Stimulated activated CD4-positive, alpha-beta T cell treated with anti-CD3 and anti-CD28 coated beads, Interleukin-15, amount 100 ng/mL, for 1 hour (primary cell): ENCODE data around the gene JMJD7.

Experiments used
- DNase-seq, 2 donors: peaks; one replicate each; pipeline ENCODE4 v3.0.0-alpha.2; 2020; ENCODE audit warnings: low read depth in 1 of 2, low spot score in 1 of 2

Gene JMJD7

DNA sequence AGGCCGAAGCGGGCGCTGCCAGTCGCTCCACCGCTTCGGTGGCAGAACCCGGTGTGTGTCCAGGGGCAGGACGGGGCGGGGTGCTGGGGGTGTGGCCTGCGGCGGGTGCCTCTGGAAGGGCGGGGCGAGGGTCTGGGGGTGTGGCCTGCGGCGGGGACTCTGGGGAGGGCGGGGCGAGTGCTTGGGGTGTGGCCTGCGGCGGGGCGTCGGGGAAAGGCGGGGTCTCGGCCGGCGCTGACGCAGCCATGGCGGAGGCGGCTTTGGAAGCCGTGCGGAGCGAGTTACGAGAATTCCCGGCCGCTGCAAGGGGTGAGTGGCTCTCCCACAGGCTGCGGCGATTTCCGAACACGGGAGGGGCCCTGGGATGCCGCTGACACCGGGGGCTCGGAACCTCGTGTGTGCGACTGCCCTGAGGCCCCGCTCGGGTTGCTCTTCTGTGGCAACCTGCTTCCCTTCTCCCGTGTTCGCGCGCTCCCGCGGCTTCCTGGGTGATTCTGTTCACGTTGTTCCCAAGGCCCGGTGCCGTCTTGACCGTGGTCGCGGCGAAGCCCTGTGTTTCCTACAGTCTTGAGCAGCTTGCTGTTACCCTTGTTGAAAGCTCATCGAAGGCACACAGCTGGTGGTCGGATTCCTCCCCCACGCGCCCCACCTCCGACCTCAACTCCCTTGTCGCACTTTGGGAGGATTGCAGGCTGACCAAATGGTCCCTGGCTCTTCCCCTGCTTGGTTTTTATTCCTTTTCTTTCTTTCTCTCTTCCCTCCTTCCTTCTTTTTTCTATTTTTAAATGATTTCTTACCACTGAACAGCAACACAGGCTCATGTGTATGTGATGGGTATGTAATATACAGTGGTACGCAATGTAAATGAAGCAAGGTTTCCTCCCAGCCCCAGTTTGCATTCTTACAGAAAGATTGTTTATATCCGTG lies at the start of gene JMJD7:
Gene JMJD7, plus strand, starts transcription at position 213 of the 927 bp plus-strand sequence. Its CDS starts 33 bp downstream, at position 246.
- DNase-seq: peak; percentile 88 to 98

DNA sequence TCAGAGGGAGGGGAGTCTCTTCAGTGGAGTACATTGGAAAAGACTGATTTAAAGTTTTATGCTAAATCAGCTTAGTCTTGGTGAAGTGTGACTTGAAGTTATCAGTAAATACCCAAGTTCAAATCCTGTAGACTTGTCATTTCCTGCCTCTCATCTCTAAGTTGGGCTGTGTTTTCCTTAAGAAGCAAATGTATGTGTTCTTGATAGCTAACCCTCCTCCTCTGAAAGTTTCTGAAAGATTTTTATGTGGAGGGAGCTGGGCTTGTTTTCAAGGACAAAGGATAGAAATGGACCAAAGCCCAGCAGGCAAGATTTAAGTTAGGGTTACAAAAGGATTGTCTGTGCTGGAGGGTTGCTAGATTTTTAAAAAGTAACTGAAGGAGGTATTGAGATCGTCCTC lies 49.4 kb upstream of the JMJD7 start:
- no peak for DNase-seq

- no peak for DNase-seq
Measured at GRCh38 chr15:41779662-41780157, 48.2 kb upstream of the JMJD7 start.

DNA sequence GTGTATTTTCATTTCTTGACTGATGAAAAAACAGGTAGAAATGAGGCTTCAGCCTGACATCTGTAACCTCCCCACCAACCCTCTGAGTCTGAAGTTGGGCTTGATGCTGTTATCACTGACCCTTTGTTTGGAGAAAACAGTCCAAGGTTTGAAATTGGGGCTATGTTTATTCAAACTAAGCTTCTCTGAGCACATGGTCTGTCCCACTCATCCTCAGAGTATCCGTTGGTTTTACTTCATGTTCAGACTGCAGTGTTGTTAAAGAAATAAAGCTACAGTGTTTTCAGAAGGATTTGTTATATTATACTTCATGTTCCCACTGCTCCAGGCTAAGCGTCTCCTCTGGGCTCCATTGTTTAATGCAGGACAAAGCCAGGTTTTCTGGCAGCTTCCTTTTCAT lies 47.6 kb upstream of the JMJD7 start:
- DNase-seq: no peak

- DNase-seq: no peak
Measured at GRCh38 chr15:41780727-41781126, 47.2 kb upstream of the JMJD7 start.

DNA sequence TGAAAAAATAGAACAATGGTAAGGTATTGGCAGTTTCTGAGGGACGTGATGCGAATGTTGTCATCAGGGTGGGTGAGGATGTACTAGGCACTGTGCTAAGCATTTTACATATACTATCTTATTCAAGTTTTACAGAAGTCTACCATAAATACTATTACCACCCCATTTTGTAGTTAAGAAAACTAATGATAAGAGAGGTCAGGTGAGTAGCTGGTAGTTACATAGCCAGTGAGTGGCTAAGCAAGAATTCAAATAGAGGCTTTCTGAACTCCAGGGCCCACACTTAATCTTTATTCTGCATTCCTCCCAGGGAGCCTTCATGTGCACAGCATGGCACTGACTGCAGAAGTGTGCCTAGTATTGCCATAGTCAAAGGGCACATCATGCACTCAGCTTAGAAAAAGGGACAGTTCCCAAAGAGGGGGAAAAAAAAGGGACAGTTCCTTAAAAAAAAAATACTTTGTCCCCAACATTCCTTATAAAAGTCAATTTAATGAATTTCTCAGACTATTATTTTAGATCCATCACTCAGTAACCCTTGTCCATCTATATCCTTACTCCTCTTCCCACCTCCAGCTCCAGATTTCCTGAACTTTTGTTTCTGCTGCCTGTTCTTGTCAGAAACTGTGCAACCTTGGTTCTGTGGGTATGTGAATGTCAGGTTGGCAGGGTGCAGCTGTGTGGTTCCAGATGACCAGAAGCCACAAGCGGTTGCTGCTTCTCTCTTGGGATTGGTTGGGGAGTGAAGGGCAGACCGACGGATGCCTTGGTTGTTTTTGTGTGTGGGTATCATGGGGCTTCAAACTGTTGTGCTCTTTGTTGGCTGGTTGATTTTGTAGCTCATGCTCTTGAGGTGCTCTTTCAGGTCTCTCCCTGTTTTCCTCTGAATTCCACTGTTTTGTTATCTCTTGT lies 45.3 kb upstream of the JMJD7 start:
- DNase-seq: no peak

- no peak for DNase-seq
Measured at GRCh38 chr15:41783296-41783695, 44.6 kb upstream of the JMJD7 start.

- no peak for DNase-seq
Measured at GRCh38 chr15:41788262-41788661, 39.6 kb upstream of the JMJD7 start.

GRCh38 chr15:41789236-41789635 lies 38.7 kb upstream of the JMJD7 start:
- DNase-seq: no peak

DNA sequence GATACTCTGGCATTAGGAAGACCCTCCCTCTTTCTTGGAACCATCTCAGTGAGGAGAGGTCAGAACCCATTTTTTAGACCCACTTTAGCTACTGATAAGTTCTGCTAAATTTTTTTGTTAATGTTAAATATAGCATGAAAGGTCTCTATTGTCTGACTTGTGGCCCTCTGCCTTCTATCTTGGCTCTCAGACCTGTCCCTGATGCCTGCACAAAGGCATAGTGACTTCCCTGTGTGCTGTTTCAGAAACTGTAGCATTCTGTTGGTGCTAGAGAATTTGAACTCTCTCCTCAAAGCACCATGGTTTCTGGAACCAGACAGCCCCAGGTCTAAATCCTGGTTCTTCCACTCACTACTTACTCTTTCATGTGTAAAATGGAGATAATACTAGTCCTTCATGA lies 38.2 kb upstream of the JMJD7 start:
- DNase-seq: no peak

DNA sequence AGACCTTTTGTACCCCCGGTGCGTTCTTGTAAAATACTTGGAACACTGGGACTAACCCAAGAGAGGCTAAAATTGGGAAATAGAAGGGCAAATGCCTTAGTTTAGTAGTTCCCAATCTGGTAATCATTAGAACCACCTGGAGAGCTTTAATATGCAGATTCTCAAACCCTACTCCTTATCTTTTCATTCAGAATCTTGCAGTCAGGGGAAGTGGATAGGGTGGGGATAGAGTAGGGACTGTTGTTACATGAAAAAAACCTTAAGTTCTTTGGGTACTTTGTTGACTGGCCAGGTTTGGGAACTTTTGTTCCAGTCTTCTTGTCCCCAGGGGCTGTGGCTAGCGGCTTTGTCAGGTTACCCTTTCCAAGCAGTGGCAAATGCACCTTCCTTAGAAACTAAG lies 37.7 kb upstream of the JMJD7 start:
- DNase-seq: no peak

DNA sequence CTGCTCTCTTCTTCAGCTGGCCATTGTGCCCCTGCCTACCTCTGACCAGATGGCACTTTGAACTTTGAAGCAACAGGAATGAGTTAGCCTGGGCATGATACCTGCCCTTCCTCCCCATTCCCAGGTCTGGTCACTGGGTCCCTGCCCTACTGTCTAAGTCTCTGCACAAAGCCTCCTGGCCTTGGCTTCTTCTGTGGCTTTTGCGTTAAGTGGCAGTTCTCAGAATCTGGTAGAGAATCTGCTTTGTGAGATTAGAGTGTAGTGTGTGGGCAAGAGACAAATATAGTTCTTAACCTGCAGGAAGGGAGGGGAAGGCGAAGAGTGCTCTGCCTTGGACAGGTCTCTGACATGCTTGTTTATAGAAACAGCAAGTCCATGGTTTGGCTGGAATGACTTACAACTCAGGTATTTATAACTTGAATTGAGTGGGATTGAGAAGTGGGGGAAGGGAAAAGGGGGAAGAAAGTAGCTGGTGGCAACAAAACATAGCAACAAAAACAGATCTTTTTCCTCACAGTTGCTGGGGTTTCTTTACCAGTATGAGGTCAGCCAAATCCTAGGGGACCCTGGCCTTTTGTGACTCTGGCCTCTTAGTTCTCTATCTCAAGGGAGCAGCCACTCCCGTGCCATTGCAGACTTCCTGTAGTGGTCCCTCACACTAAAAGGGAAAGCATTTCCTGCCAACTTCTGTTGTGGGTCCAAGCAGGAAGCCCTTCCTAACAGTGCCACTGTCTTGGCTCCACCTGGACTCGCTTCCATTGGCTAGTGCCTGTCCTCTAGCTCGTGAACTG lies 36.9 kb upstream of the JMJD7 start:
- no peak for DNase-seq

DNA sequence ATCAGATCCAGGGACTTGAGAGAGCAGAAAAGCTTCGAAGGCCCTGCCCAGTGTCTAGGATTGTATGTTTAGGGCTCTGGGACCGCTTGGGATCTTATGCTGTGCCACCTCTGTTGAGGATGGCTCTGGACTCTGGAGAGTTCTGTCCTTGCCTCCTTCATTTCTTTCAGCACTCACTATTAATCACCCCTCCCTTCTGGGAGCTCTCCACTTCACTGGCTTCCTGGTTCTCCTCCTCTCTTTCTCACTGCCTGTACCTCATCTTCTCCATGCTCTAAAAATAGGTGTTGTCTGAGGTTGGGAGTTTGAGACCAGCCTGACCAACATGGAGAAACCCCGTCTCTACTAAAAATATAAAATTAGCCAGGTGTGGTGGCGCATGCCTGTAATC lies 36.4 kb upstream of the JMJD7 start:
- DNase-seq: no peak

DNA sequence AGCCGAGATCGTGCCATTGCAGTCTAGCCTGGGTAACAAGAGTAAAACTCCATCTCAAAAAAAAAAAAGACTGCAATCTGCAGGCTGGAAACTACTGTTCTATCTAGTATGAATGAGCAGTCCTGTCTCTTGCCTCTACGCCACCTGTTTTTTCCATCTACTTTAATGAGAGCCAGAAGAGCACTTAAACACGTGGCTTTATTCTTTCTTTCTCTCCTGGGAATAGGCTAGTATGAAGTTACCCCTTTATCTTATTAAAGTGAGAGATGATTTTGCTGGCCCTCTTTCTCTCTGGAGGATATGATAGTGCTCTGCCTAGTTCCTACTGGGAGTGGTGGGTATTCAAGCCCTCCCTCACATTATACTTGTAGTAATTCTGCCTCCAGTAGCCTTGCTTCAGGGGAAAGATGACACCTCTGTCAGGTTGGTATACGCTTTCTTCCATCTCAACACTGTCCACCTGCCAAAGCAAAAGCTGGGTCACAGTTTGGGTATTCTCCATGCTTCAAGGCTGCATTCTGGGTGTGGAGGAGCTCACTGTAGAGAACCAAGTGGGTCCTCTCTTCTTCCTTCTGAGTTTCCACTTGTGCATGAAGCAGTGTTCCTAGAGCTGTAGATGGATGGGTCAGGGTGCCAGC lies 35.8 kb upstream of the JMJD7 start:
- no peak for DNase-seq

DNA sequence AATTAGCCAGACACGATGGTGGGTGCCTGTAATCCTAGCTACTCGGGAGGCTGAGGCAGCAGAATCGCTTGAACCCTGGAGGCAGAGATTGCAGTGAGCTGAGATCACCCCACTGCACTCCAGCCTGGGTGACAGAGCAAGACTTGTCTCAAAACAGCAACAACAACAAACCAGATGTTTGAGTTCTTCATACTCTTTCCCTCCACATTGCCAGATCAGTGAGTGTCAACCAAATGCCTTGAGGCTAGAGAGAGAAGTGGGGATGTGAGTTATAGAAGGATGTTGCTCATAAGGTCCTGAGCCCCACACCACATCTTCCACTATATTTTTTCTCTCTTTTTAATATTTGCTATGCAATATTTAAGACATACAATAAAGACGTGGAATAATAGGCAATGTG lies 33.8 kb upstream of the JMJD7 start:
- DNase-seq: no peak

DNA sequence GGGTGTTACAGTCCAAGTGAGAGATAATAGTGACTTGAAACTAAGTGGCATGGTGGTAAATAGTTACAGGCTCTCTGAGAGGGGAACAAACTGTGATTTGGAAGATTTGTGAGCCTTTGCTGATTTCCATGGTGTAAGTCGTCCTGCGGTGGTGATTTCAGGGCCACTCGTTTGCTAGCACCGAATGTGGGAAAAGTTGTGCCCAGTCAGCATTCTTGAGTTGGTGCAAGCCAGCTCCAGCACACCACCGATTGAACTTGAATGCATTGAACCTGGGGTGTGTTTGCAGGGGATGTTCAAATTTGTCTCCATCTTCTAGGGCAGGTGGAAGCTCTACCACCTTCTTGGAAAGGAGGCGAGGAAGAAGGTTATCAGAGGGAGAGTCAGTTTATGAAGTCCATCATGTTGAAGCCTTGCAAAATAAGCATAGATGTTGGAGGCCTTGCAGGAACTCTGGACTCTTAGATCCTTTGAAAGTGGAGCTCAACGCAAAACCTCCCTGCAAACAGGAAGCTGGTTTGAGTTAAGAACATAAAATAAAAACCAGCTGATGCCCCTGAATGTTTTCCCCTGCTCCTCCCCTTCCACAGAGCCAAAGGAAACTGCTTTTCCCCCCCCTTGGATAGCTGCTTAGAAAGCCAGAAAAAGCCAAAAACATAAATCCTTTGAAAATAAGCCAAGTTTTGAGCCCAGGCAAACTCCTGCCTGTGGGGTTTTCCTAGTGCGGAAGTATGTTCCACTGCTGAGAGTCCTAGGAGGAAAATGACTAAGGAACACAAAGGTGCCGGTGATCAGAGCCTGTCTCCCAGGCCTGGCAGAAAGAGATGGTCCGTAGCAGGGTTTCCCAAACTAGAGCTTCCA lies 31.7 kb upstream of the JMJD7 start:
- no peak for DNase-seq

GRCh38 chr15:41797201-41797944 lies 30.5 kb upstream of the JMJD7 start:
- DNase-seq: no peak

- DNase-seq: no peak
Measured at GRCh38 chr15:41798607-41799487, 29.0 kb upstream of the JMJD7 start.
